Neural progenitor cell (in vitro differentiated cells): ENCODE data around the gene ERC1. TPM values are rescaled to one million over a fixed set of nuclear protein-coding genes. Genes with fewer than 3 reads are reported as not detected.

ENCODE experiments used
- DNase-seq: peaks from one replicate; pipeline ENCODE4 v3.0.0-alpha.2; 2016; ENCODE audit warnings: low spot score
- H2AFZ ChIP-seq: fragments of 200-600 bp; sonication (generic); replicated peaks from 2 replicates; pipeline ENCODE4 v1.6.1; 2016; ENCODE audit warnings: antibody characterized with exemption
- H3F3A ChIP-seq: fragments of 200-600 bp; sonication (generic); 2 replicates; pipeline ENCODE4 v1.6.1; 2016; ENCODE audit warnings: antibody characterized with exemption, low read depth
- H3K27ac ChIP-seq: fragments of 200-600 bp; sonication (generic); 2 replicates; pipeline ENCODE4 v1.5.1; 2016; ENCODE audit warnings: mild to moderate bottlenecking
- H3K27me3 ChIP-seq: fragments of 200-600 bp; sonication (generic); 2 replicates; pipeline ENCODE4 v1.6.1; 2016; ENCODE audit warnings: mild to moderate bottlenecking, moderate library complexity
- H3K36me3 ChIP-seq: fragments of 200-600 bp; sonication (generic); 2 replicates; pipeline ENCODE4 v1.5.1; 2016
- H3K4me1 ChIP-seq: fragments of 200-600 bp; sonication (generic); 2 replicates; pipeline ENCODE4 v1.6.1; 2016; ENCODE audit warnings: mixed run types
- H3K4me2 ChIP-seq: fragments of 200-600 bp; sonication (generic); 2 replicates; pipeline ENCODE4 v1.6.1; 2016
- H3K4me3 ChIP-seq: fragments of 200-600 bp; sonication (generic); 2 replicates; pipeline ENCODE4 v1.5.1; 2016
- H3K79me2 ChIP-seq: fragments of 200-600 bp; sonication (generic); 2 replicates; pipeline ENCODE4 v1.6.1; 2016; ENCODE audit warnings: low read depth
- H3K9ac ChIP-seq: fragments of 200-600 bp; sonication (generic); 2 replicates; pipeline ENCODE4 v1.6.1; 2016
- H3K9me3 ChIP-seq: fragments of 200-600 bp; sonication (generic); 2 replicates; pipeline ENCODE4 v1.5.1; 2016; ENCODE audit warnings: low read depth
- H4K20me1 ChIP-seq: fragments of 200-600 bp; sonication (generic); 2 replicates; pipeline ENCODE4 v1.6.1; 2016; ENCODE audit warnings: low read depth
- H3K27ac Mint-ChIP-seq: 3 replicates; pipeline ENCODE4 v1.8.0; 2021; ENCODE audit warnings: mixed read lengths
- H3K27me3 Mint-ChIP-seq: 2 replicates; pipeline ENCODE4 v1.8.0; 2022; ENCODE audit warnings: low read depth, mild to moderate bottlenecking, inconsistent platforms, moderate library complexity, mixed read lengths; ENCODE audit not compliant: insufficient read depth
- H3K36me3 Mint-ChIP-seq: 3 replicates; pipeline ENCODE4 v1.8.0; 2021; ENCODE audit warnings: mixed read lengths
- H3K4me1 Mint-ChIP-seq: 3 replicates; pipeline ENCODE4 v1.8.0; 2021; ENCODE audit warnings: mixed read lengths
- H3K4me3 Mint-ChIP-seq: 3 replicates; pipeline ENCODE4 v1.8.0; 2021; ENCODE audit warnings: mild to moderate bottlenecking, moderate library complexity, mixed read lengths
- H3K9me3 Mint-ChIP-seq: 3 replicates; pipeline ENCODE4 v1.8.0; 2020; ENCODE audit warnings: mixed read lengths
- CTCF ChIP-seq: fragments of 200-600 bp; sonication (generic); IDR thresholded peaks from 2 replicates; pipeline ENCODE4 v1.5.1; 2017; ENCODE audit warnings: antibody characterized with exemption, mild to moderate bottlenecking
- EZH2 ChIP-seq: fragments of 200-600 bp; sonication (generic); IDR thresholded peaks from 2 replicates; pipeline ENCODE4 v1.6.1; 2017; ENCODE audit warnings: antibody characterized with exemption, mild to moderate bottlenecking, moderate library complexity
- EZH2phosphoT487 ChIP-seq: fragments of 200-600 bp; sonication (generic); IDR thresholded peaks from 2 replicates; pipeline ENCODE4 v1.6.1; 2017; ENCODE audit warnings: antibody characterized with exemption
- total RNA-seq: library from RNA; depleted of rRNA; stranded (reverse); fragments of >200 nt; gene quantifications from 2 replicates; pipeline ENCODE4 v1.2.3, GENCODE V29; 2015; ENCODE audit warnings: low replicate concordance

The ERC1 gene
- total RNA-seq, 1 donor from 2014 or later, result 27.5 TPM

- peaks cover 2% of the 10 kb centered on the region for H3K27me3 Mint-ChIP-seq
- no peak overlapping the region for H3K4me3 Mint-ChIP-seq
- H3K4me2 ChIP-seq, result no peak overlapping the region
- no peak overlapping the region for H3K27ac ChIP-seq
- H3K36me3 Mint-ChIP-seq, result peaks cover 15% of the 10 kb centered on the region
- H2AFZ ChIP-seq, result no peak overlapping the region
- H4K20me1 ChIP-seq, result no peaks in the 10 kb centered on the region
- no peaks in the 10 kb centered on the region for H3F3A ChIP-seq
- no peaks in the 10 kb centered on the region for H3K9me3 ChIP-seq
- peaks cover 15% of the 10 kb centered on the region for H3K4me1 ChIP-seq
- H3K9ac ChIP-seq, result no peak overlapping the region
- no peak overlapping the region for H3K4me3 ChIP-seq
- no peaks in the 10 kb centered on the region for H3K27me3 ChIP-seq
- H3K9me3 Mint-ChIP-seq, result peaks cover 17% of the 10 kb centered on the region
- no peaks in the 10 kb centered on the region for H3K79me2 ChIP-seq
- no peaks in the 10 kb centered on the region for H3K36me3 ChIP-seq
- no peaks in the 10 kb centered on the region for H3K4me1 Mint-ChIP-seq
- TF ChIP-seq CTCF, result no peak
- TF ChIP-seq EZH2phosphoT487, result no peak
- TF ChIP-seq EZH2, result no peak
- DNase-seq, result no peak
- no peak overlapping the region for H3K27ac Mint-ChIP-seq
Observed at GRCh38 chr12:1201886-1202285, 210.9 kb downstream of the ERC1 start.

- Mint-ChIP-seq H3K4me1 (no peaks in the 10 kb centered on the region), H3K36me3 (peaks cover 3% of the 10 kb centered on the region), H3K27ac (no peak overlapping the region), H3K9me3 (peaks cover 5% of the 10 kb centered on the region), H3K4me3 (no peak overlapping the region), H3K27me3 (no peaks in the 10 kb centered on the region)
- Histone ChIP-seq H4K20me1 (no peaks in the 10 kb centered on the region), H3K4me1 (peaks cover 15% of the 10 kb centered on the region), H3K27me3 (no peaks in the 10 kb centered on the region), H3K27ac (no peak overlapping the region), H3K36me3 (no peaks in the 10 kb centered on the region), H3K79me2 (no peaks in the 10 kb centered on the region), H3K4me3 (no peak overlapping the region), H3F3A (no peaks in the 10 kb centered on the region), H2AFZ (no peak overlapping the region), H3K9ac (no peak overlapping the region), H3K4me2 (no peak overlapping the region), H3K9me3 (no peaks in the 10 kb centered on the region)
- TF ChIP-seq CTCF (no peak), EZH2phosphoT487 (no peak), EZH2 (no peak)
- no peak for DNase-seq
Observed at GRCh38 chr12:1203735-1204019, 212.7 kb downstream of the ERC1 start.

- no peak overlapping the region for H2AFZ ChIP-seq
- H3K4me2 ChIP-seq, result no peak overlapping the region
- H3K27me3 Mint-ChIP-seq, result no peaks in the 10 kb centered on the region
- H3K27ac Mint-ChIP-seq, result no peak overlapping the region
- no peaks in the 10 kb centered on the region for H3K4me1 Mint-ChIP-seq
- no peak overlapping the region for H3K9ac ChIP-seq
- H3F3A ChIP-seq, result no peaks in the 10 kb centered on the region
- no peak for TF ChIP-seq CTCF
- TF ChIP-seq EZH2, result no peak
- TF ChIP-seq EZH2phosphoT487, result no peak
- H3K9me3 ChIP-seq, result no peaks in the 10 kb centered on the region
- no peaks in the 10 kb centered on the region for H4K20me1 ChIP-seq
- H3K4me3 Mint-ChIP-seq, result no peak overlapping the region
- H3K9me3 Mint-ChIP-seq, result peaks cover 3% of the 10 kb centered on the region
- no peak for DNase-seq
- no peaks in the 10 kb centered on the region for H3K36me3 ChIP-seq
- H3K27ac ChIP-seq, result no peak overlapping the region
- H3K27me3 ChIP-seq, result no peaks in the 10 kb centered on the region
- peaks cover 4% of the 10 kb centered on the region for H3K36me3 Mint-ChIP-seq
- H3K4me3 ChIP-seq, result no peak overlapping the region
- H3K79me2 ChIP-seq, result no peaks in the 10 kb centered on the region
- peaks cover 15% of the 10 kb centered on the region for H3K4me1 ChIP-seq
Observed at GRCh38 chr12:1204581-1205121, 213.6 kb downstream of the ERC1 start.
